ENCODE results near the gene CEP76. TPM values are rescaled to one million over a fixed set of nuclear protein-coding genes. Genes with fewer than 3 reads are reported as not detected.
"Not testable (repeated sequence)": the region's sequence is repeated elsewhere in the genome, so short reads cannot be mapped to it uniquely, and the experiment has no call there.

Gene CEP76
- total RNA-seq, 4 donors from 2014 or later: 8.2 to 10.9 (median 9.5) TPM

DNA sequence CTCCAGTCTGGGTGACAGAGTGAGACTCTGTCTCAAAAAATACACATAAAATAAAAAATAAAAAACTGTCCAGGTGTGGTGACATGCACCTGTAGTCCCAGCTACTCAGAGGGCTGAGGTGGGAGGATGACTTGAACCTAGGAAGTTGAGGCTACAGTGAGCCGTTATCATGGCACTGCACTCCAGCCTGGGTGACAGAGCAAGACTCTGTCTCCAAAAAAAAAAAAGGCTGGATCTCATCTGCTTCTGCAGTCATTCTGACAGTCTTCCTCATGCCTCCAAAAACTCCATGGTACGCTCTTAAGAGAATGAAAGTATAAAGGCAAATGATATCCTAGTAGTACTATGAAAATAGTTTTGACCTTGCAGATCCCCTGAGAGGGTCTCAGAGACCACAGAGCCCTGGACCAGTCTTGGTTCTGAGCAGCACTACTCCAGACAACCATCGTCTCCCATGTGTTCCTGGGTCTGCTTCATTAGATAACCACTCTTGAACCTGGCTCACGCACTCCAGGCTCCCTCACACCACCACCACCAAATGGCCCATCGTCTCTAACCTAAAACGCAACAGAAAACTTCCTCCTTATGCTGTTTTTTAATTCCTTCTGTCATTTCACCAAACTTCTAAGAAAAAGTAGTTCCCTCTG, 70.6 kb downstream of the CEP76 start:
- ATAC-seq (ENCODE audit: low FRiP score): no peak
- TF ChIP-seq, protein P1, sequence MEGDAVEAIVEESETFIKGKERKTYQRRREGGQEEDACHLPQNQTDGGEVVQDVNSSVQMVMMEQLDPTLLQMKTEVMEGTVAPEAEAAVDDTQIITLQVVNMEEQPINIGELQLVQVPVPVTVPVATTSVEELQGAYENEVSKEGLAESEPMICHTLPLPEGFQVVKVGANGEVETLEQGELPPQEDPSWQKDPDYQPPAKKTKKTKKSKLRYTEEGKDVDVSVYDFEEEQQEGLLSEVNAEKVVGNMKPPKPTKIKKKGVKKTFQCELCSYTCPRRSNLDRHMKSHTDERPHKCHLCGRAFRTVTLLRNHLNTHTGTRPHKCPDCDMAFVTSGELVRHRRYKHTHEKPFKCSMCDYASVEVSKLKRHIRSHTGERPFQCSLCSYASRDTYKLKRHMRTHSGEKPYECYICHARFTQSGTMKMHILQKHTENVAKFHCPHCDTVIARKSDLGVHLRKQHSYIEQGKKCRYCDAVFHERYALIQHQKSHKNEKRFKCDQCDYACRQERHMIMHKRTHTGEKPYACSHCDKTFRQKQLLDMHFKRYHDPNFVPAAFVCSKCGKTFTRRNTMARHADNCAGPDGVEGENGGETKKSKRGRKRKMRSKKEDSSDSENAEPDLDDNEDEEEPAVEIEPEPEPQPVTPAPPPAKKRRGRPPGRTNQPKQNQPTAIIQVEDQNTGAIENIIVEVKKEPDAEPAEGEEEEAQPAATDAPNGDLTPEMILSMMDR (IDR thresholded peaks at IDR 0.05): no peak
- DNase-seq (ENCODE audit: low spot score): no peak

DNA sequence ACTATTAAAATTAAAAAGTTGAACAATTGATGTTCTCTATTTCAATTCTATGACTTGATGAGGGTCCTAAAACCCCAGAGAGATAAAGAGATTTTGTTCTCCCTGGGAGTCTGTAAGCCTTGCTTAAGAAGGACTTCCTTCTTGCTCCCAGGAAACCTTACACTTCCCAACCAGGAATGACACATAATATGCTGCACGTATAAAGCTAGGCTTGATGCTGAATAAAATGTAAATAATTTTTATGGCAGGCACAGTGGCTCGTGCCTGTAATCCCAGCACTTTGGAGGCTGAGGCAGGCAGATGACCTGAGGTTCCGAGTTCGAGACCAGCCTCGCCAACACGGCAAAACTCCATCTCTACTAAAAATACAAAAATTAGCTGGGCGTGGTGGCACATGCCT, 72.4 kb downstream of the CEP76 start:
- no peak for ATAC-seq (ENCODE audit: low FRiP score)
- DNase-seq (ENCODE audit: low spot score): no peak
- TF ChIP-seq, protein P1 (IDR thresholded peaks at IDR 0.05): no peak

DNA sequence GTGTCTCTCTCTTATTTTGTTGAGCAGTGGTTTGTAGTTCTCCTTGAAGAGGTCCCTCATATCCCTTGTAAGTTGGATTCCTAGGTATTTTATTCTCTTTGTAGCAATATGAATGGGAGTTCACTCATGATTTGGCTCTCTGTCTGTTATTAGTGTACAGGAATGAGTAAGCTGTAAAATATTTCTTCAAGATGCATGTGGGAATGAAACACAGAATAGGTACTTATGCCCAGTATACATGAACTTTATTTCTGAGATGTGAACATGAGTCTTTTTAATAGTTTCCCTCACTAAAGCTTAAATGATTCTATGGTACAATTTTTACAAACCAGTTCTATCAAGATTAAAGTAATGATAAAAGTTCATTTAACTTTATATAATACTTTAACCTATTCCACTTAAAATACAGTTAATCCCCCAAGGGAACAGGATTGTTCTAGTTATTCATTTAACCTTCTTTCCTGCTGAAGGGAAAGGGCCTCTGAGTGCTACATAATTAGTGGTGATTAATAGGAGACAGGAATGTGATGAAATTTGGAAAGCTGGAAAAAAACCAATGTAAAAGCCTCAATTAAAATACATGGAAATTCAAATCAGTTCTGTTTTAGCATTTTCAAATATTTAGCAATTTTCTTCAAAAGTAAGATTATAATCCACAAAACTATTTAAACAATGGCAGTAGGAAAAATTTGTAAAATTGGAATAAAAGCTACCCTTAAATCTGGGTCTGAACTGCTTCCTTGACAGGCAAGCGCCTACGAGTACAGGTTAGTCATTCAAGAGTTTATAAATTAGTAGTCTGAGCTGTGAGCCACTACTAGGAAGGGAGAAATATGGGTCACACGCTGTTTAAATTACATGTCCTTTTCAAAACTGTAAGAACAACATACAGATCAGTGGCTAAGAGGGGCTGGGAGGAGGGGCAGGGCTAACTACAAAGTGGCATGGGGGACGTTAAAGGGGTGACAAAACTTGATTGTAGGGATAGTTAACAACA, 73.5 kb downstream of the CEP76 start:
- ATAC-seq (ENCODE audit: low FRiP score) (no peak), DNase-seq (ENCODE audit: low spot score) (no peak)
- TF ChIP-seq, protein P1 (IDR thresholded peaks at IDR 0.05): no peak

- ATAC-seq (ENCODE audit: low FRiP score); DNase-seq (ENCODE audit: low spot score): not testable (repeated sequence)
Observed at GRCh38 chr18:12627199-12627598, 75.3 kb downstream of the CEP76 start.

DNA sequence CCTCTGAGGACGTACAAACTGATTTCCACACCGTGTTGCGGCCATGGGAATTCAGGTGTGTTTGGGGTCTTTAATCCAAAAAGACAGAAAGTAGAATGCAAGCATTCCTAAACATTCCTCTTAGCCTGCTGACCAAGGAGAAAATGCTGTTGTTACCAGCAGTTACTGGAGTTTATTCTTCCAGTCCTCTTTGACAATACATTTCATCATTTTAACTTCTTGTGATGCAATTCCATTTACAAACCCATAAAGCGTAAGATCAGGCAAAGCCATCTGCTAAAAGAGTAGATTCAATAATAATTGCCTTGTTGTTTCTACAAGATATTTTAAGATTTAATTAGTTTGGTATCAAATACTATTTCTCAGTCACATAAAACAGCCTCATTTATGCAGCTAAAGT, 77.3 kb downstream of the CEP76 start:
- TF ChIP-seq, protein P1 (IDR thresholded peaks at IDR 0.05): no peak
- ATAC-seq (ENCODE audit: low FRiP score): no peak
- DNase-seq (ENCODE audit: low spot score): no peak

Other genes starting within 250 kb of the CEP76 start
- gene SPIRE1, start 44.6 kb downstream of the CEP76 start, total RNA-seq: 10 to 100 TPM; 16.8 to 29.2 (median 24.8) TPM
- gene PSMG2, start 319 bp upstream of the CEP76 start, total RNA-seq: 10 to 100 TPM; 62.8 to 88.0 (median 69.3) TPM
- gene PTPN2, start 181.5 kb upstream of the CEP76 start, total RNA-seq: 10 to 100 TPM; 27.2 to 97.9 (median 39.9) TPM
- 100 to 1,000 TPM in 1 of 4 donors, 10 to 100 TPM in 3; 28.4 to 102 (median 48.6) TPM for gene SEH1L, start 245.3 kb upstream of the CEP76 start, total RNA-seq

Data from omental fat pad (tissue), 4 donors.